HepG2 (cell line): Measurements from ENCODE around the gene MAN1B1. TPM values are rescaled to one million over a fixed set of nuclear protein-coding genes. Genes with fewer than 3 reads are reported as not detected.
A peak's percentile ranks its signal among the peaks of the same experiment; 100 is the strongest.

Source experiments
- ARHGAP35 ChIP-seq: sonication (generic); formaldehyde crosslinking; IDR thresholded peaks from 2 replicates; pipeline ENCODE4 v1.9.0; 2022; ENCODE audit warnings: mild to moderate bottlenecking, inconsistent platforms, moderate library complexity, missing genetic modification reagents, borderline replicate concordance
- ARID2 ChIP-seq: sonication (generic); formaldehyde crosslinking; IDR thresholded peaks from 2 replicates; pipeline ENCODE4 v1.8.1; 2022; ENCODE audit warnings: mild to moderate bottlenecking, missing genetic modification reagents, borderline replicate concordance
- BCL6 ChIP-seq: IDR thresholded peaks from 2 replicates; pipeline ENCODE4 v1.6.1; 2016; ENCODE audit warnings: missing genetic modification reagents, missing compliant biosample characterization
- ELF3 ChIP-seq: IDR thresholded peaks from 2 replicates; pipeline ENCODE4 v1.6.1; 2016; ENCODE audit warnings: missing genetic modification reagents, missing compliant biosample characterization
- ERF ChIP-seq: IDR thresholded peaks from 2 replicates; pipeline ENCODE4 v1.6.1; 2018; ENCODE audit warnings: missing biosample characterization, missing genetic modification reagents
- FOXA1 ChIP-seq, 2 experiments: fragments of 450-650 bp in 1 of 2; sonication (generic) in 1 of 2; formaldehyde crosslinking in 1 of 2; IDR thresholded peaks; 2 replicates each; pipeline versions ENCODE4 v1.4.0 to v1.6.1; 2016 to 2020; ENCODE audit warnings: missing genetic modification reagents in 1 of 2
- FOXM1 ChIP-seq: sonication (generic); formaldehyde crosslinking; IDR thresholded peaks from 2 replicates; pipeline ENCODE4 v1.5.0; 2020; ENCODE audit warnings: missing genetic modification reagents
- HMGA1 ChIP-seq: sonication (generic); formaldehyde crosslinking; conservative IDR thresholded peaks from 2 replicates; pipeline ENCODE4 v1.4.0; 2020; ENCODE audit warnings: missing genetic modification reagents
- HNRNPK ChIP-seq: fragments of 200-400 bp; formaldehyde crosslinking; IDR thresholded peaks from 2 replicates; pipeline ENCODE4 v1.6.1; 2018; ENCODE audit warnings: low read length, low read depth, moderate library complexity, mild to moderate bottlenecking; ENCODE audit not compliant: poor library complexity, severe bottlenecking
- MATR3 ChIP-seq: sonication (generic); formaldehyde crosslinking; IDR thresholded peaks from 2 replicates; pipeline ENCODE4 v1.4.0; 2020; ENCODE audit warnings: missing genetic modification reagents
- MTA1 ChIP-seq: sonication (generic); formaldehyde crosslinking; IDR thresholded peaks from 2 replicates; pipeline ENCODE4 v1.4.0; 2020; ENCODE audit warnings: missing genetic modification reagents, mild to moderate bottlenecking, borderline replicate concordance
- NFYB ChIP-seq: sonication (generic); formaldehyde crosslinking; IDR thresholded peaks from 2 replicates; pipeline ENCODE4 v1.4.0; 2020; ENCODE audit warnings: missing genetic modification reagents
- SMAD1 ChIP-seq: sonication (generic); formaldehyde crosslinking; IDR thresholded peaks from 2 replicates; pipeline ENCODE4 v1.4.0; 2020; ENCODE audit warnings: missing genetic modification reagents, low read depth, mild to moderate bottlenecking, borderline replicate concordance
- TCF7 ChIP-seq: sonication (generic); IDR thresholded peaks from 2 replicates; pipeline ENCODE4 v1.6.1; 2016; ENCODE audit warnings: antibody characterized with exemption, low read depth
- TOPORS ChIP-seq: sonication (generic); formaldehyde crosslinking; IDR thresholded peaks from 2 replicates; pipeline ENCODE4 v1.8.0; 2023; ENCODE audit warnings: mild to moderate bottlenecking, missing genetic modification reagents
- ZFP1 ChIP-seq: IDR thresholded peaks from 2 replicates; pipeline ENCODE4 v1.6.1; 2016
- ZFP90 ChIP-seq: sonication (generic); formaldehyde crosslinking; IDR thresholded peaks from 2 replicates; pipeline ENCODE4 v1.8.0; 2022; ENCODE audit warnings: missing genetic modification reagents, mild to moderate bottlenecking, inconsistent platforms, borderline replicate concordance
- ZNF207 ChIP-seq: fragments of 450-650 bp; IDR thresholded peaks from 2 replicates; pipeline ENCODE4 v1.6.1; 2016; ENCODE audit warnings: antibody characterized with exemption, borderline replicate concordance
- ZNF235 ChIP-seq: sonication (generic); formaldehyde crosslinking; IDR thresholded peaks from 2 replicates; pipeline ENCODE4 v1.8.1; 2023; ENCODE audit warnings: mild to moderate bottlenecking, missing genetic modification reagents, borderline replicate concordance
- ZNF441 ChIP-seq: sonication (generic); formaldehyde crosslinking; IDR thresholded peaks from 2 replicates; pipeline ENCODE4 v1.7.0; 2021; ENCODE audit warnings: missing genetic modification reagents, borderline replicate concordance
- ZNF574 ChIP-seq: sonication (generic); formaldehyde crosslinking; IDR thresholded peaks from 2 replicates; pipeline ENCODE4 v1.4.0; 2020; ENCODE audit warnings: missing genetic modification reagents
- ZNF761 ChIP-seq: sonication (generic); formaldehyde crosslinking; conservative IDR thresholded peaks from 2 replicates; pipeline ENCODE4 v1.4.0; 2020; ENCODE audit warnings: mild to moderate bottlenecking, missing genetic modification reagents
- polyA plus RNA-seq, 8 experiments: library from polyadenylated mRNA; depleted of rRNA in 3 of 8; stranded (reverse) in 7 of 8; unstranded in 1 of 8; fragments of >200 nt; fragmentation: Illumina TruSeq in 4 of 8; extraction: Trizol in 4 of 8; gene quantifications; 2 replicates each; pipeline versions ENCODE4 v1.2.1 to v1.2.3, GENCODE V29; 2011 to 2016; ENCODE audit warnings: low read depth in 4 of 8, missing spikeins in 1 of 8, mixed read lengths in 1 of 8; ENCODE audit not compliant: insufficient read depth in 1 of 8
- total RNA-seq, 5 experiments: library from RNA; depleted of rRNA; stranded (reverse); fragments of >200 nt; fragmentation: Illumina TruSeq; extraction: Trizol; gene quantifications; 2 replicates each; pipeline ENCODE4 v1.2.3, GENCODE V29; 2016; ENCODE audit warnings: low read depth in 1 of 5
- TF ChIP-seq, protein P1 (sequence below): sonication (generic); formaldehyde crosslinking; IDR thresholded peaks from 2 replicates; pipeline ENCODE4 v1.4.0; 2020; ENCODE audit warnings: missing genetic modification reagents
- TF ChIP-seq, protein P2 (sequence below): sonication (generic); formaldehyde crosslinking; IDR thresholded peaks from 2 replicates; pipeline ENCODE4 v1.4.0; 2020; ENCODE audit warnings: missing genetic modification reagents, mild to moderate bottlenecking, borderline replicate concordance

MAN1B1 gene
- total and polyA plus RNA-seq, 2 of the 13 experiments (the other 11 are each of a cell fraction or from before 2014, with no cell fraction given) = 48.9 to 59.5 TPM

DNA sequence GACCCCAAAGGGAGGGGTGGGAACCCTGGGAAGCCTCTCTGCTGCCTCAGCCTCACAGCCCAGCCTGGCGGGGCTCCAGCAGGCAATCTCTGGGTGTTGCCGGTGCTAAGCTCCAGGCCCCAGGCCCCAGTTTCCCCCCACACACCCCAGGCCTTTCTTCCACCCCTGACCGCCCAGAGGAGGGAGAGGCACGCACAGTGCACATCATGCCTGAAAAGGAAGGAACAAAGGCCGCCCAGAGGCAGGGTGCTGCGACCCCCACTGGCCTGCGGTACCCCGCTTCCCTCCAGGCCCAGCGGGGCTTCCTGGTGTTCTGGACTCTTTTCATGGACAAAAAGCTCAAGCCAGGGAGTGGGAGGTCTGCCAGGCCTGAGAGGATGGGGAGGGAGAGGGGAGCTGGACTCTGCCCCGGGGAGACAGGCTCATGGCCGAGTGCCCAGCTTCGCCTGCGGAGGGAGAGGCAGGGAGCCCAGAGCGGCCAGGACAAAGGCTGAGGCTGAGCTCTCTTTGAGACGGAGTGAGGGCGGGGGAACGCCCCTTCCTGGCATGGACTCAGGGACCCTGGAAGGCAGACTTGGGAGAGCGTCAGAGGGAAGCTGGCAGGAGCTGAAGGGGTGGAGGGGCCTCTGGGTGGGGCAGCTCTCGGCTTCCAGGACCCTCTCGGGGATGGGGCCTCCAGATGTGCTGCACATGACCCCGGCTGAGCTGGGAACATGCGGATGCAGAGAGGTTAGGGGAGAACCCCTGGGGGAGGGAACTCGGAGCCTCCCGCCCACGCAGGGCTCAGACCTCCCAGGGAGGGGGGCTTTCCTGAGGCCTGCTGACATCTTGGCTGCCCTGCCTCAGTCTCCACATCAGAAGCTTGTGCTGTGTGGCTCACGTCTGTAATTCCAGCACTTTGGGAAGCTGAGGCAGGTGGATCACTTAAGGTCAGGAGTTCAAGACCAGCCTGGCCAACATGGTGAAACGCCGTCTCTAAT lies 31.1 kb upstream of the MAN1B1 start (continued):
- TF ChIP-seq FOXM1 (CRISPR knock-in tag) (no peak), NFYB (CRISPR knock-in tag) (peak; percentile 23; the same call in 1 of the 2 replicates), ELF3 (CRISPR knock-in tag) (peak; percentile 44; the same call in 1 of the 2 replicates), SMAD1 (CRISPR knock-in tag) (no peak; the same call in 1 of the 2 replicates), ZNF761 (CRISPR knock-in tag) (no peak), BCL6 (peak; percentile 60), HMGA1 (no peak), MTA1 (CRISPR knock-in tag) (peak; percentile 68; the same call in 1 of the 2 replicates), ARID2 (CRISPR knock-in tag) (peak; percentile 62; the same call in 1 of the 2 replicates), HNRNPK (no peak), ZNF235 (CRISPR knock-in tag) (peak; percentile 50; the same call in 1 of the 2 replicates), TOPORS (CRISPR knock-in tag) (no peak; the same call in 1 of the 2 replicates), ZNF441 (CRISPR knock-in tag) (no peak), ZFP90 (peak; percentile 84; the same call in 1 of the 2 replicates), ZNF207 (no peak), ZNF574 (CRISPR knock-in tag) (peak; percentile 68), ZFP1 (CRISPR knock-in tag) (no peak), MATR3 (CRISPR knock-in tag) (no peak), ARHGAP35 (no peak), ERF (CRISPR knock-in tag) (peak; percentile 55), TCF7 (no peak), FOXA1 (IDR thresholded peaks at IDR 0.05) (no peak), FOXA1 (CRISPR knock-in tag; IDR thresholded peaks at IDR 0.05) (no peak)
- TF ChIP-seq, protein P1, sequence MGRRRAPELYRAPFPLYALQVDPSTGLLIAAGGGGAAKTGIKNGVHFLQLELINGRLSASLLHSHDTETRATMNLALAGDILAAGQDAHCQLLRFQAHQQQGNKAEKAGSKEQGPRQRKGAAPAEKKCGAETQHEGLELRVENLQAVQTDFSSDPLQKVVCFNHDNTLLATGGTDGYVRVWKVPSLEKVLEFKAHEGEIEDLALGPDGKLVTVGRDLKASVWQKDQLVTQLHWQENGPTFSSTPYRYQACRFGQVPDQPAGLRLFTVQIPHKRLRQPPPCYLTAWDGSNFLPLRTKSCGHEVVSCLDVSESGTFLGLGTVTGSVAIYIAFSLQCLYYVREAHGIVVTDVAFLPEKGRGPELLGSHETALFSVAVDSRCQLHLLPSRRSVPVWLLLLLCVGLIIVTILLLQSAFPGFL = no peak
- TF ChIP-seq, protein P2, sequence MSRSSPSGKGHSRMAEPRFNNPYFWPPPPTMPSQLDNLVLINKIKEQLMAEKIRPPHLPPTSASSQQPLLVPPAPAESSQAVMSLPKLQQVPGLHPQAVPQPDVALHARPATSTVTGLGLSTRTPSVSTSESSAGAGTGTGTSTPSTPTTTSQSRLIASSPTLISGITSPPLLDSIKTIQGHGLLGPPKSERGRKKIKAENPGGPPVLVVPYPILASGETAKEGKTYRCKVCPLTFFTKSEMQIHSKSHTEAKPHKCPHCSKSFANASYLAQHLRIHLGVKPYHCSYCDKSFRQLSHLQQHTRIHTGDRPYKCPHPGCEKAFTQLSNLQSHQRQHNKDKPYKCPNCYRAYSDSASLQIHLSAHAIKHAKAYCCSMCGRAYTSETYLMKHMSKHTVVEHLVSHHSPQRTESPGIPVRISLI (CRISPR knock-in tag) = peak; percentile 53; the same call in 1 of the 2 replicates
